Suprapubic skin (tissue), 4 donors: Measurements from ENCODE around the gene OLFM3. TPM values are rescaled to one million over a fixed set of nuclear protein-coding genes. Genes with fewer than 3 reads are reported as not detected.

Source experiments
- DNase-seq, 2 donors: peaks; one replicate each; pipeline ENCODE4 v3.0.0-alpha.2; 2019; ENCODE audit warnings: low spot score in 2 of 2
- H3K27ac ChIP-seq: fragments of 200-600 bp; sonication (generic); one replicate; pipeline ENCODE4 v1.5.1; 2019
- H3K27me3 ChIP-seq: fragments of 200-600 bp; sonication (generic); one replicate; pipeline ENCODE4 v1.5.1; 2019
- H3K36me3 ChIP-seq: fragments of 200-600 bp; sonication (generic); one replicate; pipeline ENCODE4 v1.5.1; 2019
- H3K4me1 ChIP-seq: fragments of 200-600 bp; sonication (generic); one replicate; pipeline ENCODE4 v1.5.1; 2019
- H3K4me3 ChIP-seq: fragments of 200-600 bp; sonication (generic); one replicate; pipeline ENCODE4 v1.5.1; 2019; ENCODE audit warnings: mild to moderate bottlenecking
- H3K9me3 ChIP-seq: fragments of 200-600 bp; sonication (generic); one replicate; pipeline ENCODE4 v1.5.1; 2019
- EP300 ChIP-seq: sonication (generic); formaldehyde crosslinking; IDR thresholded peaks from one replicate; pipeline ENCODE4 v1.6.1; 2017; ENCODE audit warnings: antibody characterized with exemption
- POLR2A ChIP-seq, 2 donors: fragments of 450-650 bp; IDR thresholded peaks; one replicate each; pipeline ENCODE4 v1.6.1; 2017; ENCODE audit warnings: antibody characterized with exemption in 2 of 2, mild to moderate bottlenecking in 2 of 2, moderate library complexity in 2 of 2
- POLR2AphosphoS5 ChIP-seq, 3 donors: sonication (generic); formaldehyde crosslinking; IDR thresholded peaks; one replicate each; pipeline ENCODE4 v1.6.1; 2017; ENCODE audit warnings: antibody characterized with exemption in 3 of 3
- WGBS: methylation state at CpG from one replicate; pipeline ENCODE4 v1.1.5; 2018; 5-methylcytosine and 5-hydroxymethylcytosine counted together
- total RNA-seq, 4 donors: library from RNA; depleted of rRNA; stranded (reverse); fragments of >200 nt; gene quantifications; one replicate each; pipeline ENCODE4 v1.1.0, GENCODE V29; 2016
- TF ChIP-seq, protein P1 (sequence below), 2 donors: fragments of 200-600 bp in 1 of 2; fragments of 450-650 bp in 1 of 2; sonication (generic) in 1 of 2; IDR thresholded peaks; one replicate each; pipeline ENCODE4 v1.5.1; 2016 to 2019; ENCODE audit warnings: antibody characterized with exemption in 2 of 2, mild to moderate bottlenecking in 1 of 2, moderate library complexity in 1 of 2

The OLFM3 gene
- total RNA-seq, 4 donors from 2014 or later: not detected

DNA sequence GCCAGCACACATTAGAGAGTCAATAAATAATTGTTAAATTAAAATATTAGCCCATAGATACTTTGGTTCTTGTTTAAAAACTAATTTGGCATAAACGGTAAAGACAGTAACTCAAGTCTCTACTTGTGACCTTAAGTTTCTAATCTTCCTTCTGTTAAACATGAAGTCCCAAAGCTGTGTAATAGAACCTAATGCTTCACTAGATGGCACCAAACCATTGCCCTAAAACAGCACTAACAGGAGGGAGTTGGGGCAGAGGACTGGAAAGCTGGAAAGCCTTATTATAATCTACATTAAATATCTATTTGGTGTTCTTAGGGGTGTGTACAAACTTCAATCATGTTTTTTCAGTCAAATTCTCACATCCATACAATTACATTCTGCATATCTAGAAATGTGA lies 176.7 kb downstream of the OLFM3 start:
- Histone ChIP-seq H3K4me3 (no peak overlapping the region), H3K9me3 (no peaks in the 10 kb centered on the region), H3K36me3 (no peaks in the 10 kb centered on the region), H3K27ac (no peak overlapping the region), H3K4me1 (no peaks in the 10 kb centered on the region), H3K27me3 (no peaks in the 10 kb centered on the region)
- DNase-seq: no peak
- 29% methylated on average over 1 of the region's 1 CpG for WGBS
- TF ChIP-seq POLR2A (IDR thresholded peaks at IDR 0.05) (no peak), POLR2AphosphoS5 (IDR thresholded peaks at IDR 0.05) (no peak), EP300 (no peak)
- TF ChIP-seq, protein P1, sequence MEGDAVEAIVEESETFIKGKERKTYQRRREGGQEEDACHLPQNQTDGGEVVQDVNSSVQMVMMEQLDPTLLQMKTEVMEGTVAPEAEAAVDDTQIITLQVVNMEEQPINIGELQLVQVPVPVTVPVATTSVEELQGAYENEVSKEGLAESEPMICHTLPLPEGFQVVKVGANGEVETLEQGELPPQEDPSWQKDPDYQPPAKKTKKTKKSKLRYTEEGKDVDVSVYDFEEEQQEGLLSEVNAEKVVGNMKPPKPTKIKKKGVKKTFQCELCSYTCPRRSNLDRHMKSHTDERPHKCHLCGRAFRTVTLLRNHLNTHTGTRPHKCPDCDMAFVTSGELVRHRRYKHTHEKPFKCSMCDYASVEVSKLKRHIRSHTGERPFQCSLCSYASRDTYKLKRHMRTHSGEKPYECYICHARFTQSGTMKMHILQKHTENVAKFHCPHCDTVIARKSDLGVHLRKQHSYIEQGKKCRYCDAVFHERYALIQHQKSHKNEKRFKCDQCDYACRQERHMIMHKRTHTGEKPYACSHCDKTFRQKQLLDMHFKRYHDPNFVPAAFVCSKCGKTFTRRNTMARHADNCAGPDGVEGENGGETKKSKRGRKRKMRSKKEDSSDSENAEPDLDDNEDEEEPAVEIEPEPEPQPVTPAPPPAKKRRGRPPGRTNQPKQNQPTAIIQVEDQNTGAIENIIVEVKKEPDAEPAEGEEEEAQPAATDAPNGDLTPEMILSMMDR (IDR thresholded peaks at IDR 0.05): no peak

DNA sequence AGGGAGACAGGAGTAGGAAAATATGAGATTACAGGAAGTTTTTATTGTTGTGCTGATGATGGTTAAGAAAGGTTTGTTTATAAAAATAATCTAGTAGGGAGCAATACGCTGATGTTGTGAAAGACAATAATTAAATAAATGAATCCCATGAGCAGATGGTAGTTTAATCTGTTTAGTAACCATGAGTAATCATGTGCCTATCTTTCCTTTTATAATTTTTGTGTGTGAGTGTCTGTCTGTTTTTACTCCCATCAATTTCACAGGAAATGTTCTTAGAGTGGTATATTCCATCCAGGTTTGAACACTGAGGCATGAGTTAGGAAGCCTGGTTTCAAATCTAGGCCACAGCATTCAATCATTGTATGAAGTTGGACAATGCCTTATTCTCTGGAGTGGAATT lies 180.5 kb downstream of the OLFM3 start:
- H3K4me3 ChIP-seq: no peak overlapping the region
- H3K9me3 ChIP-seq: no peaks in the 10 kb centered on the region
- H3K4me1 ChIP-seq: no peaks in the 10 kb centered on the region
- TF ChIP-seq, protein P1 (IDR thresholded peaks at IDR 0.05): no peak
- no peak for TF ChIP-seq POLR2AphosphoS5 (IDR thresholded peaks at IDR 0.05)
- no peak for TF ChIP-seq POLR2A (IDR thresholded peaks at IDR 0.05)
- TF ChIP-seq EP300: no peak
- no peaks in the 10 kb centered on the region for H3K36me3 ChIP-seq
- WGBS: 62% methylated on average over 1 of the region's 1 CpG
- DNase-seq: no peak
- no peak overlapping the region for H3K27ac ChIP-seq
- no peaks in the 10 kb centered on the region for H3K27me3 ChIP-seq

DNA sequence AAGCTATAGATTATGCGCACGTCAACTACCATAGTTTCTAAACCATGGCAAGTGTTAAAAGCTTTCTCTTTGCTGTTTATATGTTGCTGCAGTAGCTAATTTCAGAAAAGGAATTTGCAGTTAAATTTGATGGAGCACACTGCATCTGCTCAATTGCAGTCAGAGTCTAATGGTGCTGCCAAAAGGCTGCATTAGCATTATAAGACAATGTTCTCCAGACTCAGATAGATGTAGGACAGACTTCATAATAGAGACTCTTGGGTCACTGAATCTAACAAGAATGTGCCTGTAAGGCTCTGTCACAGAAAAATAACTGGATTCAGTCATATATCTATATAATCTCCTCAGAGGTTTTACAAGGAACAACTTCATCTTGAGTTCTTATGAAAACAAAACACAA lies 198.3 kb downstream of the OLFM3 start:
- no peak overlapping the region for H3K4me3 ChIP-seq
- no peaks in the 10 kb centered on the region for H3K4me1 ChIP-seq
- no peaks in the 10 kb centered on the region for H3K36me3 ChIP-seq
- H3K27me3 ChIP-seq: no peaks in the 10 kb centered on the region
- TF ChIP-seq, protein P1 (IDR thresholded peaks at IDR 0.05): no peak
- no peak for TF ChIP-seq POLR2AphosphoS5 (IDR thresholded peaks at IDR 0.05)
- TF ChIP-seq POLR2A (IDR thresholded peaks at IDR 0.05): no peak
- TF ChIP-seq EP300: no peak
- no peaks in the 10 kb centered on the region for H3K9me3 ChIP-seq
- DNase-seq: no peak
- H3K27ac ChIP-seq: no peak overlapping the region
- WGBS: 85% methylated on average over 2 of the region's 2 CpGs

DNA sequence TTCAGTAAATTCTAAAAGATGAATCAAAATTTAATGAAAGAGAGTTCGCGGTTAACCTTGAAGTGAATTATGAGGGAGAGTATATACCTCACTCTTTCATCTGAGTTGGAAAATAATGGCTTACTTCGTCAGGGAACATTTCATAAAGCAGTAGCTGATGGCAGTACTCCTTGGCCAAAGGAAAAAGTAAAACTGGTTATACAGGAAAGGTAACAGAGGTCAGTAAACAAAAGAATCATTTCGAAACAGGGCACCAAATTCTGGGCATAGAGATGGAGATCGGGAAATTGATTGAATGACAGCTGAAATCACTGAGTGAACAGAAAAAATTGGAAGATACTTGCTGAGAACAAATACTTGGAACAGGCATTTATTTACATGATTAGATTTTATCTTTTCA lies 199.0 kb downstream of the OLFM3 start:
- H3K9me3 ChIP-seq: no peaks in the 10 kb centered on the region
- no peaks in the 10 kb centered on the region for H3K27me3 ChIP-seq
- no peak overlapping the region for H3K27ac ChIP-seq
- 53% methylated on average over 5 of the region's 5 CpGs for WGBS
- H3K4me3 ChIP-seq: no peak overlapping the region
- no peak for TF ChIP-seq POLR2AphosphoS5 (IDR thresholded peaks at IDR 0.05)
- TF ChIP-seq EP300: no peak
- TF ChIP-seq POLR2A (IDR thresholded peaks at IDR 0.05): no peak
- TF ChIP-seq, protein P1 (IDR thresholded peaks at IDR 0.05): no peak
- no peaks in the 10 kb centered on the region for H3K36me3 ChIP-seq
- DNase-seq: no peak
- no peaks in the 10 kb centered on the region for H3K4me1 ChIP-seq

DNA sequence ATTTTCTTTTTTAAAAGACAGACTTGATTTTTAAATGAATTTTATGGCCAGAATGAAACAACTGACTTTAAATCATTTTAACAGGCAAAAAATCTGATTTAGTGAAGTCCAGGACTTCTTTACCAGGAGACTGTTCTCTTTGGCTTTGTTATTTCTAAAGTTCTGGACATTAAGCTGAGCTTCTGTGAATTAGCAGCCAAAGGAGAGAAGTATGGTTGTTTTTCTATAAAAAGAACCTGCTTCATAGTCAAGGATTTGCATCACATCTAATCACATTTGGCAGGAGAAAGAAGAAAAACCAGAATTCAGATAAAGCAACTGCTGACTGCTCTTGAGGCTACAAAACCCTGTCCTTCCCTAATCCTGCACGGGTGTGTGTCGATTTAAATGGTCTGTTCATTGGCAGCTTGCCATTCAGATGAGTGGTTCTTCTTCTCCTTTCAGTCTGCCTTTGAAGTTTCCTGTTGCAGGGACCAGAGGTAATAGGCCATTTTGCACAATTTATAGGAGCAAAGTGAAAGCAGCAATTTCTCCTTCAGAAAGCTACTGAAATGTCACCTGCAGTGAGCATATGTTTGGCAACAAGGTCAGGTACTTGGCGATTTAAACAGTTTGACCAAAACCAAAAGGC lies 215.4 kb downstream of the OLFM3 start:
- Histone ChIP-seq H3K4me1 (no peaks in the 10 kb centered on the region), H3K4me3 (no peak overlapping the region), H3K36me3 (no peaks in the 10 kb centered on the region), H3K9me3 (no peaks in the 10 kb centered on the region), H3K27me3 (no peaks in the 10 kb centered on the region), H3K27ac (no peak overlapping the region)
- DNase-seq: no peak
- 10% methylated on average over 3 of the region's 3 CpGs for WGBS
- TF ChIP-seq, protein P1 (IDR thresholded peaks at IDR 0.05): no peak
- TF ChIP-seq POLR2AphosphoS5 (IDR thresholded peaks at IDR 0.05) (no peak), POLR2A (IDR thresholded peaks at IDR 0.05) (no peak), EP300 (no peak)
